Sciatic nerve (tissue), 2 donors: Measurements from ENCODE around the gene ARSK. TPM values are rescaled to one million over a fixed set of nuclear protein-coding genes. Genes with fewer than 3 reads are reported as not detected.
"Not testable (repeated sequence)": the region's sequence is repeated elsewhere in the genome, so short reads cannot be mapped to it uniquely, and the experiment has no call there.

Experiments used
- ATAC-seq: fragments of 200-7000 bp; cut with Tn5 transposase; one replicate; pipeline ENCODE4 v1.9.1; 2020; ENCODE audit warnings: mild to moderate bottlenecking, moderate library complexity
- DNase-seq: peaks from one replicate; pipeline ENCODE4 v3.0.0-alpha.2; 2020; ENCODE audit warnings: low spot score
- intact Hi-C: fragments of 100-400 bp; cut with DNase I; formaldehyde crosslinking; loops from one replicate; pipeline ENCODE4 v1.14.2; 2022
- total RNA-seq: library from RNA; stranded (reverse); fragmentation: NEBNext Ultra II Directional; extraction: Animal tissue kit (Norgen Biotek cat#: 25700); gene quantifications from one replicate; pipeline ENCODE4 v1.2.1, GENCODE V29; 2021
- donor health status: DM: no; HTN: no; CAD: no.
- donor health status: DM: no; HTN: no; CAD: no.

Gene ARSK
- total RNA-seq, 1 donor from 2014 or later, result 6.9 TPM

GRCh38 chr5:95634081-95634480, 79.2 kb downstream of the ARSK start:
- intact Hi-C loops, result no loop called here
- no peak for DNase-seq

GRCh38 chr5:95638632-95639031, 83.7 kb downstream of the ARSK start:
- intact Hi-C loops, result no loop called here
- no peak for ATAC-seq
- DNase-seq, result no peak

More at GRCh38 chr5:95634081-95634480, 79.2 kb downstream of the ARSK start:
- ATAC-seq, result no peak

- intact Hi-C loops, result loop anchor here (5.0 to 10.0 kb wide), 3 partner anchors 93 to 1541 kb away; partner anchors contain the start of genes RHOBTB3 and RIOK2
- DNase-seq, result no peak
- peak; percentile 20 for ATAC-seq
Observed at GRCh38 chr5:95641741-95642220, 86.9 kb downstream of the ARSK start.

GRCh38 chr5:95643152-95643551, 88.3 kb downstream of the ARSK start:
- intact Hi-C loops, result loop anchor here (5.0 to 10.0 kb wide), 3 partner anchors 92 to 1539 kb away; partner anchors contain the start of genes RHOBTB3 and RIOK2
- DNase-seq (no peak), ATAC-seq (no peak)

- DNase-seq (no peak), ATAC-seq (peak; percentile 8)
- intact Hi-C loops, result loop anchor here (5.0 to 10.0 kb wide), 3 partner anchors 90 to 1538 kb away; partner anchors contain the start of genes RHOBTB3 and RIOK2
Observed at GRCh38 chr5:95644351-95645042, 89.6 kb downstream of the ARSK start.

GRCh38 chr5:95646226-95646568, 91.3 kb downstream of the ARSK start:
- intact Hi-C loops, result loop anchor here (10.0 kb wide), 2 partner anchors 89 to 199 kb away; partner anchors contain the start of gene RHOBTB3
- DNase-seq, ATAC-seq: not testable (repeated sequence)

- intact Hi-C loops, result loop anchor here (10.0 kb wide), 2 partner anchors 88 to 198 kb away; partner anchors contain the start of gene RHOBTB3
- ATAC-seq, result peak; percentile 99
- DNase-seq, result peak; percentile 99
Observed at GRCh38 chr5:95646569-95647431, 91.9 kb downstream of the ARSK start, which contains the start of gene RFESD. Gene RFESD, plus strand, starts transcription at chr5:95646777. Its CDS starts 5,495 bp downstream, at chr5:95652272.

- no peak for ATAC-seq
- no peak for DNase-seq
- intact Hi-C loops, result loop anchor here (10.0 kb wide), 2 partner anchors 87 to 197 kb away; partner anchors contain the start of gene RHOBTB3
Observed at GRCh38 chr5:95647886-95648860, 93.3 kb downstream of the ARSK start.

- intact Hi-C loops, result loop anchor here (10.0 kb wide), 2 partner anchors 86 to 196 kb away; partner anchors contain the start of gene RHOBTB3
- DNase-seq (no peak), ATAC-seq (no peak)
Observed at GRCh38 chr5:95649274-95649673, 94.4 kb downstream of the ARSK start.

- no peak for ATAC-seq
- intact Hi-C loops, result loop anchor here (10.0 kb wide), 2 partner anchors 85 to 195 kb away; partner anchors contain the start of gene RHOBTB3
- no peak for DNase-seq
Observed at GRCh38 chr5:95649842-95650620, 95.1 kb downstream of the ARSK start.

- no peak for ATAC-seq
- intact Hi-C loops, result no loop called here
- no peak for DNase-seq
Observed at GRCh38 chr5:95652849-95653248, 97.9 kb downstream of the ARSK start.

GRCh38 chr5:95654196-95654595, 99.3 kb downstream of the ARSK start:
- DNase-seq, result no peak
- intact Hi-C loops, result no loop called here
- no peak for ATAC-seq

Other genes with a start within 250 kb of the ARSK start
- not detected for gene FAM81B, start 163.7 kb upstream of the ARSK start, total RNA-seq
- 99.9 TPM for gene SKIC3, start 124 bp upstream of the ARSK start, total RNA-seq
- 0.49 TPM for gene GPR150, start 65.0 kb downstream of the ARSK start, total RNA-seq
- 3.9 TPM for gene RFESD, start 91.7 kb downstream of the ARSK start, total RNA-seq
- gene SPATA9, start 127.9 kb downstream of the ARSK start, total RNA-seq, result 1.6 TPM
- 192 TPM for gene RHOBTB3, start 176.2 kb downstream of the ARSK start, total RNA-seq